IMR-90 (cell line): ENCODE data around the gene LGALS9. TPM values are rescaled to one million over a fixed set of nuclear protein-coding genes. Genes with fewer than 3 reads are reported as not detected.

Experiments
- ATAC-seq: fragments of 200-7000 bp; cut with Tn5 transposase; 2 replicates; pipeline ENCODE4 v1.9.1; 2020; ENCODE audit warnings: low read depth, mild to moderate bottlenecking, moderate library complexity
- BruUV-seq: library from RNA; stranded (reverse); fragments of 400-500 nt; replicated peaks from 2 replicates; lab custom pipeline; 2021; lab: Mats Ljungman, UMichigan
- CTCF ChIA-PET: fragments of 300-600 bp; formaldehyde crosslinking; extraction: SDS; loops from one replicate; lab custom pipeline; 2021; ENCODE audit warnings: antibody characterized with exemption; lab: Yijun Ruan, JAX
- POLR2A ChIA-PET: fragments of 300-600 bp; sonication (Branson Sonifier 250); formaldehyde crosslinking; loops from one replicate; lab custom pipeline; 2022; ENCODE audit warnings: antibody characterized with exemption; ENCODE audit not compliant: unreplicated experiment; lab: Charles Lee
- DNase-seq: peaks from one replicate; pipeline ENCODE4 v3.0.0; 2013
- H2AFZ ChIP-seq: replicated peaks from 2 replicates; pipeline ENCODE3; 2013; ENCODE audit warnings: low read length, mild to moderate bottlenecking; ENCODE audit not compliant: poor library complexity
- H2AK5ac ChIP-seq: 2 replicates; pipeline ENCODE4 v1.6.1; 2013; ENCODE audit warnings: low read depth, low read length, inconsistent platforms
- H2AK9ac ChIP-seq: replicated peaks from 2 replicates; pipeline ENCODE3; 2013; ENCODE audit warnings: mild to moderate bottlenecking, low read depth, low read length, moderate library complexity; ENCODE audit not compliant: poor library complexity
- H2BK120ac ChIP-seq: 2 replicates; pipeline ENCODE4 v1.6.1; 2013; ENCODE audit warnings: low read depth, low read length, inconsistent platforms
- H2BK15ac ChIP-seq: 3 replicates; pipeline ENCODE4 v1.6.1; 2013; ENCODE audit warnings: low read depth, low read length, inconsistent platforms
- H2BK20ac ChIP-seq: 2 replicates; pipeline ENCODE4 v1.6.1; 2013; ENCODE audit warnings: low read depth, mild to moderate bottlenecking, inconsistent platforms, low read length, moderate library complexity
- H2BK5ac ChIP-seq: 2 replicates; pipeline ENCODE4 v1.6.1; 2013; ENCODE audit warnings: mild to moderate bottlenecking, low read depth, low read length, inconsistent platforms; ENCODE audit not compliant: poor library complexity, severe bottlenecking
- H3K14ac ChIP-seq: replicated peaks from 2 replicates; pipeline ENCODE4 v1.6.1; 2013; ENCODE audit warnings: low read depth, low read length, inconsistent platforms
- H3K18ac ChIP-seq: 2 replicates; pipeline ENCODE4 v1.6.1; 2013; ENCODE audit warnings: low read depth, low read length, control low read depth
- H3K23ac ChIP-seq: 2 replicates; pipeline ENCODE4 v1.6.1; 2013; ENCODE audit warnings: low read depth, low read length, inconsistent platforms
- H3K27ac ChIP-seq: 2 replicates; pipeline ENCODE4 v1.5.1; 2013; ENCODE audit warnings: mild to moderate bottlenecking, control low read depth, low read length; ENCODE audit not compliant: insufficient read depth
- H3K27me3 ChIP-seq: 2 replicates; pipeline ENCODE4 v1.6.1; 2013; ENCODE audit warnings: low read length; ENCODE audit not compliant: control insufficient read depth, insufficient read depth
- H3K36me3 ChIP-seq: 2 replicates; pipeline ENCODE4 v1.6.1; 2013; ENCODE audit warnings: low read length, mixed read lengths; ENCODE audit not compliant: control insufficient read depth, insufficient read depth
- H3K4ac ChIP-seq: 2 replicates; pipeline ENCODE4 v1.6.1; 2013; ENCODE audit warnings: low read depth, low read length, inconsistent platforms
- H3K4me1 ChIP-seq: 2 replicates; pipeline ENCODE4 v1.6.1; 2013; ENCODE audit warnings: low read length, mixed read lengths; ENCODE audit not compliant: control insufficient read depth, insufficient read depth
- H3K4me2 ChIP-seq: 2 replicates; pipeline ENCODE4 v1.6.1; 2013; ENCODE audit warnings: low read depth, mild to moderate bottlenecking, control low read depth, low read length, moderate library complexity
- H3K4me3 ChIP-seq: 2 replicates; pipeline ENCODE4 v1.5.1; 2013; ENCODE audit warnings: low read depth, mild to moderate bottlenecking, control low read depth, low read length, moderate library complexity; ENCODE audit not compliant: insufficient read depth
- H3K56ac ChIP-seq: 2 replicates; pipeline ENCODE4 v1.6.1; 2013; ENCODE audit warnings: low read length, inconsistent platforms; ENCODE audit not compliant: insufficient read depth; ENCODE audit errors: extremely low read depth
- H3K79me1 ChIP-seq, 2 experiments: 2 replicates each; pipeline ENCODE4 v1.6.1; 2013; ENCODE audit warnings: low read length in 2 of 2, inconsistent platforms in 1 of 2, low read depth in 1 of 2
- H3K9ac ChIP-seq: 2 replicates; pipeline ENCODE4 v1.6.1; 2013; ENCODE audit warnings: low read depth, low read length, control low read depth
- H3K9me1 ChIP-seq: 2 replicates; pipeline ENCODE4 v1.6.1; 2013; ENCODE audit warnings: low read length, inconsistent platforms; ENCODE audit not compliant: insufficient read depth
- H3K9me3 ChIP-seq: 2 replicates; pipeline ENCODE4 v1.6.1; 2013; ENCODE audit warnings: low read length; ENCODE audit not compliant: control insufficient read depth, insufficient read depth
- H4K20me1 ChIP-seq: 2 replicates; pipeline ENCODE4 v1.6.1; 2013; ENCODE audit warnings: low read length, inconsistent platforms; ENCODE audit not compliant: insufficient read depth
- H4K5ac ChIP-seq: 2 replicates; pipeline ENCODE4 v1.6.1; 2013; ENCODE audit warnings: mild to moderate bottlenecking, low read depth, low read length, control low read depth
- H4K8ac ChIP-seq, 2 experiments: 2 replicates each; pipeline ENCODE4 v1.6.1; 2013; ENCODE audit warnings: low read depth in 2 of 2, low read length in 2 of 2, control low read depth in 1 of 2, inconsistent platforms in 1 of 2
- H4K91ac ChIP-seq: 2 replicates; pipeline ENCODE4 v1.6.1; 2013; ENCODE audit warnings: low read depth, low read length, inconsistent platforms; ENCODE audit not compliant: insufficient read depth
- BHLHE40 ChIP-seq: fragments of 150-350 bp; IDR thresholded peaks from 2 replicates; pipeline ENCODE4 v1.6.1; 2016; ENCODE audit warnings: mild to moderate bottlenecking, low read depth, low read length
- CEBPB ChIP-seq: IDR thresholded peaks from 2 replicates; pipeline ENCODE4 v1.6.1; 2012; ENCODE audit warnings: low read depth, low read length, improper control_type of control experiment
- CHD1 ChIP-seq: IDR thresholded peaks from 2 replicates; pipeline ENCODE4 v1.6.1; 2012; ENCODE audit warnings: low read depth, low read length, improper control_type of control experiment
- FOS ChIP-seq: fragments of 150-350 bp; IDR thresholded peaks from 2 replicates; pipeline ENCODE4 v1.6.1; 2016; ENCODE audit warnings: low read depth, low read length
- MAFK ChIP-seq: IDR thresholded peaks from 2 replicates; pipeline ENCODE4 v1.6.1; 2012; ENCODE audit warnings: low read depth, low read length, improper control_type of control experiment
- MAZ ChIP-seq: IDR thresholded peaks from 2 replicates; pipeline ENCODE4 v1.6.1; 2012; ENCODE audit warnings: low read depth, mild to moderate bottlenecking, low read length, improper control_type of control experiment, moderate library complexity, borderline replicate concordance
- MXI1 ChIP-seq: IDR thresholded peaks from 2 replicates; pipeline ENCODE4 v1.6.1; 2012; ENCODE audit warnings: low read depth, mild to moderate bottlenecking, low read length, moderate library complexity, borderline replicate concordance
- NFE2L2 ChIP-seq: fragments of 150-350 bp; IDR thresholded peaks from 2 replicates; pipeline ENCODE4 v1.6.1; 2016; ENCODE audit warnings: low read depth, mild to moderate bottlenecking, low read length
- POLR2A ChIP-seq: IDR thresholded peaks from 2 replicates; pipeline ENCODE4 v1.6.1; 2012; ENCODE audit warnings: mild to moderate bottlenecking, low read depth, low read length
- RCOR1 ChIP-seq: IDR thresholded peaks from 2 replicates; pipeline ENCODE4 v1.6.1; 2012; ENCODE audit warnings: mild to moderate bottlenecking, low read length, improper control_type of control experiment; ENCODE audit not compliant: insufficient replicate concordance
- RFX5 ChIP-seq: IDR thresholded peaks from 2 replicates; pipeline ENCODE4 v1.8.0; 2012; ENCODE audit warnings: low read depth, mild to moderate bottlenecking, low read length, moderate library complexity
- SMC3 ChIP-seq: fragments of 150-350 bp; IDR thresholded peaks from 2 replicates; pipeline ENCODE4 v1.6.1; 2016; ENCODE audit warnings: low read depth, mild to moderate bottlenecking, antibody characterized with exemption, low read length, moderate library complexity
- WGBS, 2 experiments: methylation state at CpG; one replicate each; pipeline versions ENCODE4 v1.1.5 to v1.1.7; 2013; ENCODE audit warnings: missing lambda C conversion rate in 2 of 2; ENCODE audit not compliant: insufficient read length in 1 of 2; ENCODE audit errors: extremely low coverage in 2 of 2; 5-methylcytosine and 5-hydroxymethylcytosine counted together
- dilution Hi-C: fragments of 300-500 bp; cut with HindIII; formaldehyde crosslinking; loops from one replicate; pipeline ENCODE4 v1.14.3; 2018; ENCODE audit warnings: low sequenced_read_pairs; ENCODE audit not compliant: unreplicated experiment
- in situ Hi-C: fragments of 300-500 bp; cut with MboI; formaldehyde crosslinking; loops from 3 replicates; pipeline ENCODE4 v1.14.3; 2019; ENCODE audit warnings: low sequenced_read_pairs, inconsistent platforms, mixed read lengths
- intact Hi-C: fragments of 100-400 bp; cut with micrococcal nuclease; formaldehyde crosslinking; loops from 2 replicates; pipeline ENCODE4 v1.10.0; 2022
- polyA plus RNA-seq, 3 experiments: library from polyadenylated mRNA; depleted of rRNA; stranded (reverse); fragments of >200 nt; gene quantifications; 2 replicates each; pipeline ENCODE4 v1.2.3, GENCODE V29; 2012; ENCODE audit warnings: low replicate concordance in 1 of 3
- total RNA-seq: library from RNA; depleted of rRNA; stranded (reverse); fragments of >200 nt; gene quantifications from 2 replicates; pipeline ENCODE4 v1.2.3, GENCODE V29; 2012
- TF ChIP-seq, protein P1 (sequence below): conservative IDR thresholded peaks from 2 replicates; pipeline ENCODE4 v1.5.1; 2012; ENCODE audit warnings: mild to moderate bottlenecking, low read depth, low read length, improper control_type of control experiment
- TF ChIP-seq, protein P2 (sequence below): fragments of 150-350 bp; IDR thresholded peaks from 2 replicates; pipeline ENCODE4 v1.6.1; 2016; ENCODE audit warnings: low read depth, mild to moderate bottlenecking, low read length, moderate library complexity, borderline replicate concordance

LGALS9 gene
- total and polyA plus RNA-seq, 2 of the 4 experiments (the other 2 are of a cell fraction): 0.54 to 2.5 TPM

DNA sequence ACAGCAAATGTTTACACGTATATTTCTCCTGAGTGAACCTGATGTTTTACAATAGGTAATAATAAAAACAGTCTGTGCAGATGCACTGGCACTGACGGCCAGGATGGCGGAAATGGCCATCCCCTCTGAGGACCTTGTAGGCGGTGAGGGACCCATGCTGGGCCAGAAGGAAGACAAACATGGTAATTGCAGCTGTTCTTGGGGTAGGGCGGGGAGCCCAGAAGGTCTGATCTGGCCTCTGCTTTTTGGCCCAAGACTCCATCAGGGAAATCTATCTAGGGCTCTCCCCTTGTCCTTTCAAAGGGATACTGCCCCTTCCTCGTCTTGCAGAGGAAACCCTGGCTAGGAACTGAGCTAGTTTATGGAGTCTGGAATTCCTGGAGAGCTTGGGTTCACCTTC is 7.4 kb upstream of the LGALS9 start:
- H4K91ac ChIP-seq: no peak overlapping the region
- no peak overlapping the region for H2BK120ac ChIP-seq
- H2BK5ac ChIP-seq: no peak overlapping the region
- no peak overlapping the region for H3K56ac ChIP-seq
- DNase-seq (no peak), ATAC-seq (no peak)
- no peak overlapping the region for H3K23ac ChIP-seq
- H4K20me1 ChIP-seq: no peaks in the 10 kb centered on the region
- H4K8ac ChIP-seq: no peak overlapping the region
- H4K5ac ChIP-seq: no peak overlapping the region
- TF ChIP-seq POLR2A (no peak), CHD1 (no peak), NFE2L2 (no peak), CEBPB (no peak), SMC3 (no peak), MAFK (no peak), MAZ (no peak), BHLHE40 (no peak), RFX5 (no peak), MXI1 (no peak), RCOR1 (no peak), FOS (no peak)
- TF ChIP-seq, protein P1, sequence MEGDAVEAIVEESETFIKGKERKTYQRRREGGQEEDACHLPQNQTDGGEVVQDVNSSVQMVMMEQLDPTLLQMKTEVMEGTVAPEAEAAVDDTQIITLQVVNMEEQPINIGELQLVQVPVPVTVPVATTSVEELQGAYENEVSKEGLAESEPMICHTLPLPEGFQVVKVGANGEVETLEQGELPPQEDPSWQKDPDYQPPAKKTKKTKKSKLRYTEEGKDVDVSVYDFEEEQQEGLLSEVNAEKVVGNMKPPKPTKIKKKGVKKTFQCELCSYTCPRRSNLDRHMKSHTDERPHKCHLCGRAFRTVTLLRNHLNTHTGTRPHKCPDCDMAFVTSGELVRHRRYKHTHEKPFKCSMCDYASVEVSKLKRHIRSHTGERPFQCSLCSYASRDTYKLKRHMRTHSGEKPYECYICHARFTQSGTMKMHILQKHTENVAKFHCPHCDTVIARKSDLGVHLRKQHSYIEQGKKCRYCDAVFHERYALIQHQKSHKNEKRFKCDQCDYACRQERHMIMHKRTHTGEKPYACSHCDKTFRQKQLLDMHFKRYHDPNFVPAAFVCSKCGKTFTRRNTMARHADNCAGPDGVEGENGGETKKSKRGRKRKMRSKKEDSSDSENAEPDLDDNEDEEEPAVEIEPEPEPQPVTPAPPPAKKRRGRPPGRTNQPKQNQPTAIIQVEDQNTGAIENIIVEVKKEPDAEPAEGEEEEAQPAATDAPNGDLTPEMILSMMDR: no peak
- TF ChIP-seq, protein P2, sequence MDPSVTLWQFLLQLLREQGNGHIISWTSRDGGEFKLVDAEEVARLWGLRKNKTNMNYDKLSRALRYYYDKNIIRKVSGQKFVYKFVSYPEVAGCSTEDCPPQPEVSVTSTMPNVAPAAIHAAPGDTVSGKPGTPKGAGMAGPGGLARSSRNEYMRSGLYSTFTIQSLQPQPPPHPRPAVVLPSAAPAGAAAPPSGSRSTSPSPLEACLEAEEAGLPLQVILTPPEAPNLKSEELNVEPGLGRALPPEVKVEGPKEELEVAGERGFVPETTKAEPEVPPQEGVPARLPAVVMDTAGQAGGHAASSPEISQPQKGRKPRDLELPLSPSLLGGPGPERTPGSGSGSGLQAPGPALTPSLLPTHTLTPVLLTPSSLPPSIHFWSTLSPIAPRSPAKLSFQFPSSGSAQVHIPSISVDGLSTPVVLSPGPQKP: no peak
- peaks cover 82% of the 10 kb centered on the region for H3K36me3 ChIP-seq
- H2AK5ac ChIP-seq: no peak overlapping the region
- no peak overlapping the region for H3K4me2 ChIP-seq
- WGBS, 2 experiments: 91% methylated on average over 5 of the region's 6 CpGs; no CpG with 5 or more reads in 1 of the 2 experiments
- in situ Hi-C loops (no loop called here), intact Hi-C loops (no loop called here), dilution Hi-C loops (no loop called here)
- no peak overlapping the region for H3K9ac ChIP-seq
- H3K79me1 ChIP-seq: no peaks in the 10 kb centered on the region
- no peak overlapping the region for H2BK20ac ChIP-seq
- H3K9me1 ChIP-seq: peaks cover 4% of the 10 kb centered on the region; the same call in 1 of the 2 replicates
- CTCF ChIA-PET: no interaction called here
- no peak overlapping the region for H3K4ac ChIP-seq
- H3K18ac ChIP-seq: no peak overlapping the region
- H3K9me3 ChIP-seq: no peaks in the 10 kb centered on the region
- H3K4me3 ChIP-seq: no peak overlapping the region
- no peak overlapping the region for H3K14ac ChIP-seq
- no peaks in the 10 kb centered on the region for H3K27me3 ChIP-seq
- POLR2A ChIA-PET: no interaction called here
- BruUV-seq: no TSS peak
- no peak overlapping the region for H2BK15ac ChIP-seq
- H3K27ac ChIP-seq: no peak overlapping the region
- H2AK9ac ChIP-seq: no peak overlapping the region
- H2AFZ ChIP-seq: no peak overlapping the region
- H3K4me1 ChIP-seq: no peaks in the 10 kb centered on the region
